HG03521 (cell line): ENCODE results near the gene SGCD.

Source experiments
- ATAC-seq: cut with Tn5 transposase; IDR thresholded peaks from one replicate; pipeline ENCODE4 v1.9.1; 2021; ENCODE audit warnings: mild to moderate bottlenecking, moderate library complexity; ENCODE audit not compliant: unreplicated experiment

The SGCD gene

DNA sequence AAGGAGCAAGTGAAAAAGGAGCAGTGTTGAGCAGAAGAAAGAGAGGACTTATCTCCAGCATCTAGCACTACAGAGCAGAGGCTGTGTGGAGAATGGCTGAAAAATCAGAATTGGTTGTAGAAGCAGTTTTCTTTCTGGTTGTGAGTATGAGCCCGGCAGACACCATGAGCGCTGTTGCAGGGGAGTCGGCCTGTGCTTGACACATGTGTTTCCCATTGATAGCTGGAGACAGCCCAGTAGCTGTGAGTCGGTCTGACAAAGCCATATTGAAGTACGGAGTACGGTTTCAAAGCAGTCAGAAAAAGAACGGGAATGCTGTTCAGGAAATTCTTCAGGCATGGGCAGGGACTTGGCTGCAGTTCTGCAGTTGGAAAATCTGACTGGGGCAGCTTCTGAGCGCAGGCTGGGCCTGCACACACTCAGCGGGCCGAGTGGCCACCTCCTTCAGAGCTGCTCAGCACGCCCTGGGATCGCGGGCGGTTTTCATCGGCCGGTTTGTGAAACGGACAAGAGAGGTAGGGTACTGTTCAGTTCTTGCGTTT, at the start of gene SGCD:
SGCD (plus strand) TSS at position 447 of the 542 bp plus-strand sequence.
- no peak for ATAC-seq

- no peak for ATAC-seq
These were observed 49.7 kb upstream of the SGCD start for GRCh38 chr5:156277290-156277689.

GRCh38 chr5:156295431-156295830, 31.5 kb upstream of the SGCD start:
- no peak for ATAC-seq

DNA sequence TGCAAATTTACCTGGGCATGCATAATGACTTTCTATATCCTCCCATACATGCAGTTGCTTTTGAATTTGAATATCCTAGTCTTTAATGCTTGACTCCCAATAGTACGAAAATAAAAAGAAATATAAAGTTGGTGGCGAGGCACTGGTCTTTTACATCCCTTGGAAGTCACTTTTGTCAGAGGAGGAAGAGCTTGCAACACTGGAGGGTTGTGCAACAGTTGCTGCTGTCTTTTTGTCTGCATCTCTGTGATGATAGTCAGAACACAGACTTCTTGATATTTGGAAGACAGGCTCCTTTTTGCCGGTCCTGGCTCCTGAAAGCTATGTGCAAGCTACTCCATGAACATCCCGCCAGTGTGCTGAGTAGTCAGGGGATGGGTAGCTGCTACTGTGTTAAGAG, 16.8 kb upstream of the SGCD start:
- ATAC-seq, result no peak

- no peak for ATAC-seq
These were observed 13.9 kb upstream of the SGCD start for GRCh38 chr5:156312897-156313694.

GRCh38 chr5:156314416-156314815, 12.5 kb upstream of the SGCD start:
- ATAC-seq, result no peak

- no peak for ATAC-seq
These were observed 4.3 kb upstream of the SGCD start for GRCh38 chr5:156322666-156323065.

- no peak for ATAC-seq
These were observed 332 bp downstream of the SGCD start for GRCh38 chr5:156327296-156327695.

- no peak for ATAC-seq
These were observed 1.2 kb downstream of the SGCD start for GRCh38 chr5:156328161-156328560.

DNA sequence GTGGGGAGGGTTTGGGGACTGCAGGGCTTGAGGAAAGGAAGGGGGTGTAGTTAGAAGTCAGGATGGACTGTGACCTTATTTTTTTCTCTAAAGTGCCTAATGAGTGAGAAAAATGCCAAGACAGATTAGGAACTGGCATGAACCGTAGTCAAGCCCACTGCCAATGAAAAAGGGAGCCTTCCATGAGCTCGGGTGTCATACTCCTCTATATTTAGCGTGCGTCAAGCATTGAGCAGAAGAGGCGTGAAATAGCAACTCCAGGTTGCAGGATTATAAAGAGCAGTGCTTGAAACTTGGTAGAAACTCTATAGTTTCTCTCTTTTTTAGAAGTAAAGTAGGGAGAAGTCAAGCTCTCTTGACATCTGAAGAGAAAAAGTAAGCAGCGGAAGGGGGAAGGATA, 1.8 kb downstream of the SGCD start:
- no peak for ATAC-seq

DNA sequence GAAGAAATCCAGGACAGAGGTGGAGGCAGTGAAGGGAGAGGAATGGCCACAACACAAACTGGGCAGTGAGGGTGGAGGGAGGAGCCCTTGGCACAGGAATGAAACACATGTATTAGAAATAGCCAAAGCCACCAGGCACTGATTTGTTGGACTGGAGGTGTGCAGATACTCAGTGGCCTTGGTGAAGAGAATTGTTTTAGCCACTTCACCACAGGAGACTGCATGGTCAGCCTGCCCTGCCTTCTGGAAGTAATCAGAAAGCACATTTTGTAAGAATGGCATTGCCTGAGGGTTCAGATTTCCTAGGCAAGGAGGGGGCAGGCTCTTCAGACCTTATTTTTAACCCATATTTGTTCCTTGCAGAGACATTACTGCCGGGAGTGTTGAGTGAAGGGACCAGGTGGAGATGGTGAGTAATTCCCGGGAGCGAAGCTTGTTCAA, 2.2 kb downstream of the SGCD start:
- ATAC-seq, result no peak

- ATAC-seq, result no peak
These were observed 3.3 kb downstream of the SGCD start for GRCh38 chr5:156330141-156330870.

- ATAC-seq, result no peak
These were observed 4.2 kb downstream of the SGCD start for GRCh38 chr5:156331181-156331580.

DNA sequence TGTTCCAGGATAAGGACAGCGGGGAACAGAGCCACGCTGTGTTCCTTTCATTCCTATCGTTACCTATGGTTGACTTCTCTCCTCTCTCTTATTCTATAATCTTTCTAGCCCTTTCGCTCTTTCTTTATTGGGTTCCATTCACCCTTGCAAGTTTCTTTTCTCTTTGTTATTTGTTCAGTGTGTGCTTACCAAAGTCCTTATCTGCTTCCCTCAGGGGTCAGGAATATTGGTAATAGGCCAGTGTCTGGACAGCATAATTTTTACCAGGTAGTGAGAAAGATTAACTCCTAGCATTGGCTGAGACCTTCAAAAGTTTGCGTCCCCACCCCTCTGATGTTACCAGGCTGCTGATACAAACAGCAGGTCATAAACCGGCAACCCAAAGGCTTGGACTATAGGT, 4.9 kb downstream of the SGCD start:
- ATAC-seq, result no peak

- no peak for ATAC-seq
These were observed 5.3 kb downstream of the SGCD start for GRCh38 chr5:156332245-156332644.

- no peak for ATAC-seq
These were observed 12.3 kb downstream of the SGCD start for GRCh38 chr5:156339139-156339841.

GRCh38 chr5:156340893-156341292, 13.9 kb downstream of the SGCD start:
- no peak for ATAC-seq

DNA sequence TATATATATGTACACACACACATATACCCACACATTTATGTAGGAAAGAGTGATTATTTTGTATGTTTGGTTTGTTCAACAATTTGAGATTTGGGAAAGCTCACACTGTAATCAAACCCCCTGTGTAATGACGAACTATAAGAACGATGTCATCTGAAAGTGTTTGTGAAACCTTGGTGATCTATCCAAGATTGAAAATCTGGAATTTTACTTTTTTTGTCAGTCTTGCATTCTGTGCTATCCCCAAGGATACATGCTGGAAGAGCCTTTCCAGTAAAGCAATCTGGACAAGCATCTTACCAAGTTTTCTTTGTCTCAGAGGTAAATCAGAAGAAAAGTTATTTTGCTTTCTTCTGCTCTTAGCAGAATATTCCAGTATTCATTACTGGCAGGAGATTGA, 23.3 kb downstream of the SGCD start:
- ATAC-seq, result no peak

GRCh38 chr5:156351423-156351822, 24.5 kb downstream of the SGCD start:
- no peak for ATAC-seq

- no peak for ATAC-seq
These were observed 27.6 kb downstream of the SGCD start for GRCh38 chr5:156354571-156354970.

DNA sequence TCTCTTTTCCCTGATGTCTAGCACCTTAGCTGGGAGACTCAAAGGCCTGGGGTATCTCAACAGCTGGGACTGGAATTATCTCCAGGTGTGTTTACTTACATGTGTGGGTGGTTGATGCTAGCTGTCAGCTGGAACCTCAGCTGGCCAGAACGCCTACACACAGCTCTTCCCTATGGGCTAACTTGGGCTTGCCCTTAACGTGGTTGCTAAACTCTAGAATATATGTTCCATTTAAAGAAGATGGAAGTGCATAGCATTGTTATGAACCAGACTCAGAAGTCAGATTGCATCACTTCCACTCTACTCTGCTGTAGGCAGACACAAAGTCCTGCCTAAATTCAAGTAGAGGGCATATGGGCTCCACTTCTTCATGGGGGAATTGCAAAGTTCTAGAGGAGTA, 29.3 kb downstream of the SGCD start:
- ATAC-seq, result no peak
